HEK293 (cell line): ENCODE measurements around the gene HEBP2.

ENCODE experiments used
- IKZF3 ChIP-seq: fragments of 450-650 bp; IDR thresholded peaks from 2 replicates; pipeline ENCODE4 v1.5.0; 2018; ENCODE audit warnings: missing biosample characterization, mild to moderate bottlenecking, missing genetic modification characterization, moderate library complexity
- KLF10 ChIP-seq: fragments of 450-650 bp; IDR thresholded peaks from 2 replicates; pipeline ENCODE4 v1.5.1; 2018; ENCODE audit warnings: missing biosample characterization, mild to moderate bottlenecking, missing genetic modification characterization
- KLF16 ChIP-seq: fragments of 450-650 bp; formaldehyde crosslinking; IDR thresholded peaks from 2 replicates; pipeline ENCODE4 v1.5.1; 2017; ENCODE audit warnings: missing biosample characterization, missing genetic modification characterization
- TCF7L2 ChIP-seq: IDR thresholded peaks from 2 replicates; pipeline ENCODE4 v1.6.1; 2011; ENCODE audit warnings: low read depth, mild to moderate bottlenecking, inconsistent platforms, low read length, moderate library complexity, borderline replicate concordance
- ZIC2 ChIP-seq: fragments of 450-650 bp; formaldehyde crosslinking; IDR thresholded peaks from 2 replicates; pipeline ENCODE4 v1.5.1; 2016; ENCODE audit warnings: missing biosample characterization, missing genetic modification characterization
- ZNF174 ChIP-seq: fragments of 450-650 bp; formaldehyde crosslinking; IDR thresholded peaks from 2 replicates; pipeline ENCODE4 v1.5.0; 2017; ENCODE audit warnings: missing biosample characterization, mild to moderate bottlenecking, missing genetic modification characterization
- ZNF184 ChIP-seq: fragments of 450-650 bp; IDR thresholded peaks from 2 replicates; pipeline ENCODE4 v1.5.1; 2018; ENCODE audit warnings: missing biosample characterization, mild to moderate bottlenecking, missing genetic modification characterization
- ZNF792 ChIP-seq: fragments of 450-650 bp; formaldehyde crosslinking; IDR thresholded peaks from 2 replicates; pipeline ENCODE4 v1.5.1; 2016; ENCODE audit warnings: missing biosample characterization, missing genetic modification characterization
- TF ChIP-seq, protein P1 (sequence below): fragments of 450-650 bp; formaldehyde crosslinking; IDR thresholded peaks from 2 replicates; pipeline ENCODE4 v1.5.1; 2016; ENCODE audit warnings: missing biosample characterization, missing genetic modification characterization
- TF ChIP-seq, protein P2 (sequence below): IDR thresholded peaks from 2 replicates; pipeline ENCODE4 v1.6.1; 2011; ENCODE audit warnings: mild to moderate bottlenecking, low read depth, low read length, borderline replicate concordance

DNA sequence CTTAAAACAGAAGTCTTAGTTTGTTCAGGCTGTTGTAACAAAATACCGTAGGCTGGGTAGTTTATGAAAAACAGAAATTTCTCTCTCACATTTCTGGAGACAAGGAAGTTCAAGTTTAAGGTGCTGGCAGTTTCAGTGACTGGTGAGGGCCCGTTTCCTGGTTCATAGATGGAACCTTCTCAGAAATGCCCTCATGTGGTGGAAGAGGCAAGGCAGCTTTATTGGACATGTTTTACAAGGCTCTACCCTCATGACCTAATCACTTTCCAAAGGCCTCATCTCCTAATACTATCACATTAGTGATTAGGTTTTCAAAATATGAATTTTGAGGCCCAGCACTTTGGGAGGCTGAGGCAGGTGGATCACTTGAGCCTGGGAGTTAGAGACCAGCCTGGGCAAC lies 2.4 kb downstream of the HEBP2 start:
- TF ChIP-seq, protein P1, sequence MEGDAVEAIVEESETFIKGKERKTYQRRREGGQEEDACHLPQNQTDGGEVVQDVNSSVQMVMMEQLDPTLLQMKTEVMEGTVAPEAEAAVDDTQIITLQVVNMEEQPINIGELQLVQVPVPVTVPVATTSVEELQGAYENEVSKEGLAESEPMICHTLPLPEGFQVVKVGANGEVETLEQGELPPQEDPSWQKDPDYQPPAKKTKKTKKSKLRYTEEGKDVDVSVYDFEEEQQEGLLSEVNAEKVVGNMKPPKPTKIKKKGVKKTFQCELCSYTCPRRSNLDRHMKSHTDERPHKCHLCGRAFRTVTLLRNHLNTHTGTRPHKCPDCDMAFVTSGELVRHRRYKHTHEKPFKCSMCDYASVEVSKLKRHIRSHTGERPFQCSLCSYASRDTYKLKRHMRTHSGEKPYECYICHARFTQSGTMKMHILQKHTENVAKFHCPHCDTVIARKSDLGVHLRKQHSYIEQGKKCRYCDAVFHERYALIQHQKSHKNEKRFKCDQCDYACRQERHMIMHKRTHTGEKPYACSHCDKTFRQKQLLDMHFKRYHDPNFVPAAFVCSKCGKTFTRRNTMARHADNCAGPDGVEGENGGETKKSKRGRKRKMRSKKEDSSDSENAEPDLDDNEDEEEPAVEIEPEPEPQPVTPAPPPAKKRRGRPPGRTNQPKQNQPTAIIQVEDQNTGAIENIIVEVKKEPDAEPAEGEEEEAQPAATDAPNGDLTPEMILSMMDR (tag by site-specific recombination) = no peak
- TF ChIP-seq ZNF184 (tag by site-specific recombination) = no peak
- TF ChIP-seq KLF16 (tag by site-specific recombination) = no peak
- no peak for TF ChIP-seq ZIC2 (tag by site-specific recombination)
- TF ChIP-seq, protein P2, sequence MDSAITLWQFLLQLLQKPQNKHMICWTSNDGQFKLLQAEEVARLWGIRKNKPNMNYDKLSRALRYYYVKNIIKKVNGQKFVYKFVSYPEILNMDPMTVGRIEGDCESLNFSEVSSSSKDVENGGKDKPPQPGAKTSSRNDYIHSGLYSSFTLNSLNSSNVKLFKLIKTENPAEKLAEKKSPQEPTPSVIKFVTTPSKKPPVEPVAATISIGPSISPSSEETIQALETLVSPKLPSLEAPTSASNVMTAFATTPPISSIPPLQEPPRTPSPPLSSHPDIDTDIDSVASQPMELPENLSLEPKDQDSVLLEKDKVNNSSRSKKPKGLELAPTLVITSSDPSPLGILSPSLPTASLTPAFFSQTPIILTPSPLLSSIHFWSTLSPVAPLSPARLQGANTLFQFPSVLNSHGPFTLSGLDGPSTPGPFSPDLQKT = no peak
- TF ChIP-seq ZNF174 (tag by site-specific recombination) = no peak
- no peak for TF ChIP-seq TCF7L2
- TF ChIP-seq ZNF792 (tag by site-specific recombination) = no peak
- no peak for TF ChIP-seq IKZF3
- TF ChIP-seq KLF10 = no peak
